ENCODE measurements around the gene NOM1.

- no peak for TF ChIP-seq CTCF (conservative IDR thresholded peaks at IDR 0.05)
- TF ChIP-seq ZFX (IDR thresholded peaks at IDR 0.05): no peak
Observed at GRCh38 chr7:156968183-156968582, 18.7 kb downstream of the NOM1 start.

Measured in C4-2B (cell line).